Activated naive CD8-positive, alpha-beta T cell (primary cell): Measurements from ENCODE around the gene ZNF213.
"Not testable (repeated sequence)": the region's sequence is repeated elsewhere in the genome, so short reads cannot be mapped to it uniquely, and the experiment has no call there.

Experiments used
- H3K27ac Mint-ChIP-seq: one replicate; pipeline ENCODE4 v1.8.0; 2021; ENCODE audit warnings: mixed read lengths
- H3K27me3 Mint-ChIP-seq: one replicate; pipeline ENCODE4 v1.8.0; 2021; ENCODE audit warnings: mixed read lengths
- H3K36me3 Mint-ChIP-seq: one replicate; pipeline ENCODE4 v1.8.0; 2021; ENCODE audit warnings: mixed read lengths
- H3K4me1 Mint-ChIP-seq: one replicate; pipeline ENCODE4 v1.8.0; 2021; ENCODE audit warnings: low read depth, mixed read lengths
- H3K4me3 Mint-ChIP-seq: one replicate; pipeline ENCODE4 v1.8.0; 2021; ENCODE audit warnings: mild to moderate bottlenecking, mixed read lengths
- H3K9me3 Mint-ChIP-seq: one replicate; pipeline ENCODE4 v1.8.0; 2021; ENCODE audit warnings: low read depth, mixed read lengths

ZNF213 gene

DNA sequence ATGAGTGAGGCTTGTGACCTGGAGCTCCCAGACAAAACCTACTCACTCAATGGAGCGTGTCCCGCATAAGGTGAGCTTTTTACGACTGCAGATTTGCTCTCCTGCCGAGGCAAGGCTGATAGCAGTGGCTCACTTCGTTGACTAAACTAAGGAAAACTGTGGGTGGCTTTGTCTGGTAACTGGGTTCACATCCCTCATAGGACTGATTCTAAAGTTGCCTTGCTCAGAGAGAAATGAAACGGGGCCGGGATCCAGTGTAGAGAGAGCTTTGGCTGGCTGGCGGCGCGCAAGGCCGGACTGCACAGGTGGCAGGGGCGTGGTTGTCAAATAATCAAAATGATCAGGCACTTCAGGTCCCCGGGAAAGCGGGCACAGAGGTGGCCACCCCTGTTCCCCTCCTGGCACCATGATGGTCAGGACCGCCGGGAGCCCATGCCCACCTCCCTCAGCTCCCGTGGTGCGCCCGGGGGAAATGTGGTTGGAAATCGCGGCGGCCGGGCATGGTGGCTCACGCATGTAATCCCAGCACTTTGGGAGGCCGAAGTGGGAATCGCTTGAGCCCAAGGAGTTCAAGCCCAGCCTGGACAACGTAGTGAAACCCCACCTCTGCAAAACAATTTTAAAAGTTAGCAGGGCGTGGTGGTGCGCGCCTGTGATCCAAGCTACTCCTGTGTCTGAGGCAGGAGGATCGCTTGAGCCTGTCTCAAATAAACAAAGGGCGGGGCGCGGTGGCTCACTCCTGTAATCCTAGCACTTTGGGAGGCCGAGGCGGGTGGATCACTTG is 26.6 kb downstream of the ZNF213 start:
- no peaks in the 10 kb centered on the region for H3K36me3 Mint-ChIP-seq
- peaks cover 31% of the 10 kb centered on the region for H3K4me1 Mint-ChIP-seq
- peak overlapping the region; percentile 42 for H3K4me3 Mint-ChIP-seq
- no peaks in the 10 kb centered on the region for H3K9me3 Mint-ChIP-seq
- no peak overlapping the region for H3K27ac Mint-ChIP-seq
- H3K27me3 Mint-ChIP-seq, result no peaks in the 10 kb centered on the region

DNA sequence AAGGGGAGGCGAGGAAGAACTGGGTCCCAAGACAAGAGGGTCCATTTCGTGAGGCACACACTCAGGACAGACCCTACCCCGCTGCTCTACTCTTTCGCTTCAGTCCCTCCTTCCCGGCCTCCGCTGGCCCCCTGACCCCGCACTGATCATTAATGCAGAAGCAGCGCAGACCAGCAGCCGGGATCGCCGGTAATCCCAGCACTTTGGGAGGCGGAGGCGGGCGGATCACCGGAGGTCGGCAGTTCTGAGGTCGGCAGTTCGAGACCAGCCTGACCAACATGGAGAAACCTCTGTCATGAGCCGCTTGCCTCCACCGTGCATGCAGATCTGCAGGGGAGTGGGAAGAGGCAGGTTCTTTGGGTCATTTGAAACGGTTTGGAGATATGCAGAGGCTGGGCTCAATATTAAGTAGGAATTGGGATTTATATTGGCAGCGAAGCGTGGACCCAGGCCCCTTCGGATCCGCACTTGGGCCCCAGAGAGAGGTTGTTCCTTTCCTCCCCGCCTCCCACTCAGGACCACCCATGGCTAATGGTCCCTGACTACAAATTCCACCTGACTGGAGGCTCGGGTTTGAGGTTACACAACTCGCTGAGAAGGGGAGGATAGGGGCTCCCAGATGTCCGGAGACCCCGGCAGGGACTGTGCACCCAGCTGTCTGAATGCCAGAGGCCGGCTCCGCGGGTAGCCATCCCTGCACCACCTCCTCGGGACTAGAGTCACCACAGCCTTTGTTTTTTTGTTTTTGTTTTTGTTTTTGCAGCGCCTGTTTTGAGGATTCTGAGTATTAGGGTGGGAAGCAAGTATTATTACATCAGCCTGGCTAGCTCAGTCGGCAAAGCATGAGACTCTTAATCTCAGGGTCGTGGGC is 29.5 kb downstream of the ZNF213 start:
- H3K36me3 Mint-ChIP-seq, result no peaks in the 10 kb centered on the region
- H3K27me3 Mint-ChIP-seq, result no peaks in the 10 kb centered on the region
- H3K9me3 Mint-ChIP-seq, result no peaks in the 10 kb centered on the region
- H3K27ac Mint-ChIP-seq, result no peak overlapping the region
- H3K4me1 Mint-ChIP-seq, result peaks cover 14% of the 10 kb centered on the region
- H3K4me3 Mint-ChIP-seq, result no peak overlapping the region

DNA sequence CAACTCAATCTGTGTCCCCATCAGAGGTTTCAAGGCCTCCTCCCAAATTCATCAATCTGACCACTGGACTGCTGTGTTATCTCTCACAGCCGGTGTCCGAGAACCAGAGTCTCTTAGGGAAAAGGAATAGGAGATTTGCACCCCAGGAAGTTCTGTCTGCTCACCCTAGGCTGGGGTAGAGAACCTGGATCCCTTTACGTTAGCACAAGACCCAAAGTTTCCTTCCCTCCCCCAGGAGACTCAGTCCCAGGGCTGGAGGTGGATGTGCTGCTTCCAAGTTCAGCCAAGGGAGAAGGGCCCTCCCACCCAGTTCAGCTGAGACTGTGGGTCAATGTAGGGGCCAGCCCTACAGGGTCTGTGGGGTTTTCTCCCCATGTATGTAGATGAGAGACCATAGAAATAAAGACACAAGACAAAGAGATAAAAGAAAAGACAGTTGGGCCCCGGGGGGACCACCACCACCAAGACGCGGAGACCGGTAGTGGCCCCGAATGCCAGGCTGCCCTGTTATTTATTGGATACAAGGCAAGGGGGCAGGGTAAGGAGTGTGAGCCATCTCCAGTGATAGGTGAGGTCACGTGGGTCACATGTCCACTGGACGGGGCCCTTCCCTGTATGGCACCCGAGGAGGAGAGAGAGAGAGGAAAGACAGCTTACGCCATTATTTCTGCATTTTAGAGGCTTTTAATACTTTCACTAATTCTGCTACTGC is 30.4 kb downstream of the ZNF213 start:
- Mint-ChIP-seq H3K9me3 (no peaks in the 10 kb centered on the region), H3K4me1 (peaks cover 11% of the 10 kb centered on the region), H3K27ac (peak overlapping the region; percentile 61), H3K27me3 (no peaks in the 10 kb centered on the region), H3K36me3 (no peaks in the 10 kb centered on the region), H3K4me3 (peak overlapping the region; percentile 63)

DNA sequence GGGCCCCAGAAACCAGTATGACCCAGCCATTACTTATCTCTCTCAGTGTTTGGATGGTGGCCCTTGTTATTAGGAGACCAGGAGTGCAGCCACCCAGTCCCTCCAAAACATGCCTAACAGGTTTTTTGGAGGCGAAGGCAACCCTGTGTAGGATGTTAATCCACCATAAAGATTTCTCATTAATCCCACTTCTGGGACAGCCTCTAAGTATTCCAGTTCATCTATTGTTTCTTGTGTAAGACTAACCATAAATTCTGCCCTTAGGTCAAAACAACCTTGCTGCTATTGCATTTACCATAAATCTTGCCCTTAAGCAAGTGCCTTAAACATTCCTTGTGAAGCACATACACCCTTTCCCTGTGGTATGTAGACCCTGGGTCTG is 31.7 kb downstream of the ZNF213 start:
- H3K27me3 Mint-ChIP-seq, result peaks cover 4% of the 10 kb centered on the region
- H3K4me3 Mint-ChIP-seq, result no peak overlapping the region
- no peak overlapping the region for H3K27ac Mint-ChIP-seq
- no peaks in the 10 kb centered on the region for H3K9me3 Mint-ChIP-seq
- H3K36me3 Mint-ChIP-seq, result no peaks in the 10 kb centered on the region
- peaks cover 19% of the 10 kb centered on the region for H3K4me1 Mint-ChIP-seq

DNA sequence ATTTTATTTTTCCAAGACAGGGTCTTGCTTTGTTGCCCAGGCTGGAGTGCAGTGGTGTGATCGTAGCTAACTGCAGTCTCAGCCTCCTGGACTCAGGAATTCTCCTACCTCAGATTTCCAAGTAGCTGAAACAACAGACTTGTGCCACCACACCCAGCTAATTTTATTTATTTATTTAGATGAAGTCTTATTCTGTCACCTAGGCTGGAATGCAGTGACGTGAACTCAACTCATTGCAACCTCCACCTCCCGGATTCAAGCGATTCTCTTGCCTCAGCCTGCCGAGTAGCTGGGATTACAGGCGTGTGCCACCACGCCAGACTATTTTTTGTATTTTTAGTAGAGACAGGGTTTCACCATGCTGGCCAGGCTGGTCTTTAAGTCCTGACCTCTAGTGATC is 33.9 kb downstream of the ZNF213 start:
- H3K9me3 Mint-ChIP-seq, H3K27me3 Mint-ChIP-seq, H3K4me3 Mint-ChIP-seq, H3K36me3 Mint-ChIP-seq, H3K27ac Mint-ChIP-seq: not testable (repeated sequence)
- H3K4me1 Mint-ChIP-seq, result peaks cover 32% of the 10 kb centered on the region

DNA sequence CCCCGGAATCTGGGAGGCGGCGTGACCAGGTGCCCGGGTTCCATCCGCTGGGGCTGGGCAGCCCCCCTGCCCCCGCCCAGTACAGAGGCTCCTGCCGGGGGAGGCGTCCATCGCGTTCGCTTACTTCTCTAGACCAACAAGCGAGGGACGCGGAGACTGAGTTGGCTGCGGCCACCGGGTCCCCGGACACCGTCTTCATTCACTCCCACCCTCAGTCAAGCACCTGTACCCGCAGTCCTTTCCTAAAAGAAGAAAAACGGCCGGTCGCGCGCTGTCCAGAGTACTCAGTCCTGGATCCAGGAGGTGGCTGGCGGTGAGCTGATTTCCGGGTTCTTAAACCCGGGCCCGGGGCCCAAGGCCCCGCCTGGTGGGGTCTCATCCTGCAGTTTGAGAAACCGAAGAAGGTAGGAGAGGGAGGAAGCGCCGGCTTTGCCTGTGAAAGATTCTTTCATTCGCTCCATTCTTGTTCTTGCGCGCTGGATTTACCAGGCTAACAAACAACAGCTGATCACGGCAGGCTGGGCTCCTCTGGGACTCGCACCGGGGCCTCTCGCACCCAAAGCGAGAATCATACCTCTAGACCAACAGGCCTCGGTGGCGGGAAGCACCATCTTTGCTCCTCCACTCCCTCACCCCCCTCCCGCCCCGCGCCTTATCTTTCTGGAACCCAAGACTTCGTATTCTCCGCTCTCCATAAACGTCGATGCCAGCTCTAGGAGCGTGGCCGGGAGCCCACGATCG is 35.8 kb downstream of the ZNF213 start:
- peak overlapping the region; percentile 86 for H3K4me3 Mint-ChIP-seq
- H3K4me1 Mint-ChIP-seq, result peaks cover 35% of the 10 kb centered on the region
- H3K27me3 Mint-ChIP-seq, result peaks cover 17% of the 10 kb centered on the region
- H3K27ac Mint-ChIP-seq, result no peak overlapping the region
- H3K9me3 Mint-ChIP-seq, result no peaks in the 10 kb centered on the region
- H3K36me3 Mint-ChIP-seq, result no peaks in the 10 kb centered on the region

DNA sequence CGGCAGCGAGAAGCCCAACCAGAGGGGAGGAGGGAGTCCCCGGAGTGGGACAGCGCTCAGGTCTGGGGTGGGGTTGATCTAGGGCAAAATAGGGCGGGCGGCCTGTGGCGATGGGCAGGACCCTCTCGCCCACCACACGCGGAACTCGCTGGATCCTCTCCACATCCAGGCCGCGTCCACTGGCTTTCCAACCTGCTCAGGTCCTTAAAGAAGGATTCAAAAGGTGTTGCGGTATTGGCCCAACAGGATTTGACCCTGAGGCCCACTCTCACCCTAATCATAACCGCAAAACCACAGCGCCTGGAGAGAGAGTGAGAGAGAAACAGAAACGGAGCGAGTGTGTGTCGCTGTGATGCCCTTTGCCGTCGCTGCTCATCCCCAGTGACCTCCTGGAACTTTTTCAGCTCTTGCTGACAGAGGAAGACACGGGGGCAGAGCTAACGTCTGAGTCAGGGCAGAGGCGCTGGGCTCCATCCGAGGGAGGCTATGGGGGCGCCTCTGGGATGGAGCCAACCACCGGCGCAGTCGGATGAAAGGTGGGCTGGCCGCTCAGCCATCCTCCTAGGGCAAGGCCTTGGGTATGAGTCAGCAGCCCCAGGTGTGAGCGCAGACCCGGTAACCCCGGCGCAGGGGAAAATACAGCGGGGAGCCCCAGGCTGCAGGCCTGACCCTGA is 36.5 kb downstream of the ZNF213 start:
- peak overlapping the region; percentile 72 for H3K27ac Mint-ChIP-seq
- peak overlapping the region; percentile 86 for H3K4me3 Mint-ChIP-seq
- H3K27me3 Mint-ChIP-seq, result peaks cover 24% of the 10 kb centered on the region
- H3K9me3 Mint-ChIP-seq, result no peaks in the 10 kb centered on the region
- peaks cover 34% of the 10 kb centered on the region for H3K4me1 Mint-ChIP-seq
- no peaks in the 10 kb centered on the region for H3K36me3 Mint-ChIP-seq

DNA sequence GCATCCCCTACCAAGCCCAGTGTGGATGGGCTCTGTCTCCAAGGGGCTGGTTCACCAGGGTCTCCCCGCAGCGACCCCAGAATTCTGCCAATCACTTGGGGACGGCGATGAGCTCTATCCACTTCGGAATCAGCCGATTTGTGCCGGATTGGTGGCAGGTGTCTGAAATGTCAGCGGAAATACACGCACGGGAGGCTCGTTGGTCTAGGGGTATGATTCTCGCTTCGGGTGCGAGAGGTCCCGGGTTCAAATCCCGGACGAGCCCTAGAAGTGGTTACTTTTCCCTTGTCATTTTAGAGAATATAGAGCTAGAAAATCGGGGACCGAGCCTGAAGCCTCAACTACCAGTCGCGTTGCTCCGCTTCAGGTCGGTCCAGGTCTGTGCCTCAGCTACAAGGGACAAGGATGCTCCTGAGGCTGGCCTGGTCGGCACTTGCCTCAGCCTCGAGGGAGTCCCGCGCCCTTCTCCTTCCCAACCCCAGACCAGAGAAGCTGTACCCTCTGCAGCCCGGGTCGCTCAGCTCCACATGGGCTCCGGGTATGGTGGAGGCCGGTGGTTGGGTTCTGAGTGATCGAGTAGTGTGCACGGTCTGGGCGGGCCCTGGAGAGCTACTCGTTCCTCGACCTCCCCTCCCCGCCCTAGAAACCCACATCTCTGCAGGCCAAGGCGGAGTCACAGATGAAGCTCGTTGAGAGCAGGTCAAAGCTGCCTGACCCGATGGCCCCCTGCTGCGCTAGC is 37.2 kb downstream of the ZNF213 start:
- H3K9me3 Mint-ChIP-seq, result no peaks in the 10 kb centered on the region
- peak overlapping the region; percentile 72 for H3K27ac Mint-ChIP-seq
- no peaks in the 10 kb centered on the region for H3K36me3 Mint-ChIP-seq
- peaks cover 34% of the 10 kb centered on the region for H3K4me1 Mint-ChIP-seq
- peaks cover 25% of the 10 kb centered on the region for H3K27me3 Mint-ChIP-seq
- peak overlapping the region; percentile 86 for H3K4me3 Mint-ChIP-seq

DNA sequence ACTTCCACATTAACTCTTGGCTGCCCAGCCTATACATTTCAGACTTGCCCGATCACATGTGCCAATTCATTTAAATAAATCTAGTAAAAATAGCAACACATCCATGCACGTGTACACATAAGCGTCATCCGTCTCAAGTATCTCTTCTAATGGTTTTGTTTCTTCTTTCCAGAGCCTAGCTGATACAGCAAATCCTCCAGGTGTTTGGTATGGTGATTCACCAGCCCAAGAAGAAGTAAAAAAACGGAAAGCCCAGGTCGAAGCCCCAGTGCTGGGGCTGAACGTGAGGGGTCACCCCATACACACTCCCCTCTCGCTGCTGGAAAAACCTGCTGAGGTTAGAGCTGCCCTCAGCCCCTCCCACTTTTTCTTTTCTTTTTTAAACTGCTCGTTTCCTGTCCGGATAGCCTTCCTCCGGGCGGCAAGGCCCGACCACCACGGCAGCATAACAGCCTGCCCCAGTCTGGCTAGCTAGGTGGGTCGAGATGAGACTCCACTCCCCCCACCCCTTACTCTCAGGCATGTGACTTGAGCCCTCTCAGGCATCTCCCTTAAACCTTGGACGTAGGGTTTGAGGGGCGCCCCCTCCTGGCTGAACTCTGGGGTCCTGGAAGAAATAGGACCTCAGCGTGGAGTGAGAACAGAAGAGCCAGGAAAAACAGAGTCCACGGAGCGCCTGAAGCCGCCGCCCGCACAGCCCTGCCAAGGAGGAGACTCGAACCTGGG is 39.2 kb downstream of the ZNF213 start:
- peaks cover 34% of the 10 kb centered on the region for H3K4me1 Mint-ChIP-seq
- H3K9me3 Mint-ChIP-seq, result no peaks in the 10 kb centered on the region
- H3K36me3 Mint-ChIP-seq, result no peaks in the 10 kb centered on the region
- H3K27me3 Mint-ChIP-seq, result peaks cover 36% of the 10 kb centered on the region
- peak overlapping the region; percentile 51 for H3K4me3 Mint-ChIP-seq
- no peak overlapping the region for H3K27ac Mint-ChIP-seq

DNA sequence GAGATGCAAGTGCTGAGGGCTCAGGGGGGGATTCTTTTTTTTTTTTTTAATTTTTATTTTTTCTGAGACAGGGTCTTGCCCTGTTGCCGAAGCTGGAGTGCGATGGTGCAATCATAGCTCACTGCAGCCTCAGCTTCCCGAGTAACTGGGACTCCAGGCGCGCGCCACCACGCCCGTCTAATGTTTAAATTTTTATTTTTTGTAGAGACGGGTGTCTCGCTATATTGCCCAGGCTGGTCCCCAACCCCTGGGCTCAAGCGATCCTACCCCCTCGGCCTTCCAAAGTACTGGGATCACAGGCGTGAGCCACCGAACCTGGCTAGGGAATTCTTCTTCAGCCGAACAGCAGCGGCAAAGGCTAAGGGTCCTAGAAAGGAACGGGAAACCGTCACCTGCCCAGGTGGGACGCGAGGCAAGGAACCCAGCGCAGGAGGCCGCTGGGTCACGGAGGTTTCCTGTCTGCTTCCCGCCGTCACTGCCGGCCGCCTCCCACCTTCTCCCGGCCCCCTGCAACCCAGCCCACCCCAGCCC is 39.9 kb downstream of the ZNF213 start:
- Mint-ChIP-seq H3K27me3 (peaks cover 41% of the 10 kb centered on the region), H3K4me1 (peaks cover 34% of the 10 kb centered on the region), H3K36me3 (no peaks in the 10 kb centered on the region), H3K4me3 (peak overlapping the region; percentile 51), H3K27ac (no peak overlapping the region), H3K9me3 (no peaks in the 10 kb centered on the region)

DNA sequence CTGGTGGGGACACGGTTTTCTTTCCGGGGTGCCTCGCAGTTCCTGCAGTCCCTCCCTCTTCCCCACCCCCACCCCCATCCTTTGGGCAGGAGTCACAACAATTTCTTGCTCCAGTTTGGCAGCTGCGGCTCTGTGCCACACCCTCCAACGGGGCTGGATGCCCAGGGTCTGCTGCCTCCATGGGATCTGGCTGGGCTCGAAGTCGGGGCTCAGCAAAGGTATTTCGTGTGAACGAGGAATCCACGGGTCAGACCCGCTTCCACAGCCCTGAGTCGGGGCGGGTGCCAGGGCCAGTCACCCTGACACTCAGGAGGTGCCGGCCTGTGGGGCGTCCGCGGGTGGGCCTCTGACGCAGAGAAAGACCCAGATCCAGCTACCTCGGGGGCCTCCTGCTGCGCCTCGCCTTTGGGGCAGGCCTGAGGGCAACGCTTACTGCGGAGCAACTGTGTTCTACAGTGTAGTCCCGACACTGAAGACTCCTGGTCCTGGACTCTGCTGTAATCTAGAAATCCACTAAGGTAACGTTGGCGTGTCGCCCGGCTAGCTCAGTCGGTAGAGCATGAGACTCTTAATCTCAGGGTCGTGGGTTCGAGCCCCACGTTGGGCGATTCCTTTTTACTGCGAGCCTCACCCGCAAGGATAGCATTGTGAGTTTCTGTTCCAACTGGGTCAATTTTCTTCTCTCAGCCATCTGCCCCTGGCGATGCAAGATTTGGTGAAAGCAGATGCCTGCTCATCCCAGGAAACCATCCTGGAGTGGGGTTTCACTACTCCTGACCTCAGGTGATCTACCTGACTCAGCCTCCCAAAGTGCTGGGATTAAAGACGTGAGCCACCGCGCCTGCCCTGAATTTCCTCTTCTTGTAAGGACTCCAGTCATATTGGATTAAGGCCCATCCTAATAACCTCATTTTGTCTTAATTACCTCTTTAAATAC is 40.6 kb downstream of the ZNF213 start:
- no peaks in the 10 kb centered on the region for H3K9me3 Mint-ChIP-seq

DNA sequence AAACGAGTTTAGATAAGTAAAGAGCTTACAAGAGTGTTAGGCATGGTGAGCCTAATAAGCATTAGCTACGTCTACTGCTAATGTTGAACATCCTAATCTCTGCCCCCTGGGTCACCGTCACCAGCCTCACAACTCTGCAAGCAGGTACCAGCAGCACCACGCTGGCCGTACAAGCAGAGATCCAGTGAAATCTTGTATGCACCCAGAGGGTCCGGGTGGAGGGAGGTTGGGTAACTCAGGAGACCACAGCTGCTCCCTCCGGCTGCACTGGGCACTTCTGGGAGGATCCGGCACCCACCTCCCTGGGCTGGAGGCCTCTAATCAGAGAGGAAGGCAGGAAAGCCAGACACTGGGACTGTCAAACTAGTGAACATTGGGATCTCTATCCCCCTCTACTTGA is 44.8 kb downstream of the ZNF213 start:
- Mint-ChIP-seq H3K36me3 (peaks cover 4% of the 10 kb centered on the region), H3K4me1 (peaks cover 20% of the 10 kb centered on the region), H3K9me3 (no peaks in the 10 kb centered on the region), H3K27me3 (peaks cover 51% of the 10 kb centered on the region), H3K4me3 (no peak overlapping the region), H3K27ac (no peak overlapping the region)

More for the DNA sequence above, 40.6 kb downstream of the ZNF213 start:
- peak overlapping the region; percentile 27 for H3K4me3 Mint-ChIP-seq
- peaks cover 47% of the 10 kb centered on the region for H3K27me3 Mint-ChIP-seq
- no peak overlapping the region for H3K27ac Mint-ChIP-seq
- peaks cover 33% of the 10 kb centered on the region for H3K4me1 Mint-ChIP-seq
- no peaks in the 10 kb centered on the region for H3K36me3 Mint-ChIP-seq
